DND-41 (cell line): Measurements from ENCODE around the gene CALCR.

ENCODE experiments used
- ATAC-seq: fragments of 200-7000 bp; cut with Tn5 transposase; 3 replicates; pipeline ENCODE4 v1.9.1; 2021; ENCODE audit warnings: low read depth; ENCODE audit not compliant: insufficient read depth
- DNase-seq: peaks from one replicate; pipeline ENCODE4 v3.0.0-alpha.2; 2020
- H2AFZ ChIP-seq: 2 replicates; pipeline ENCODE4 v1.6.0; 2012; ENCODE audit warnings: low read depth, low read length
- H3K27ac ChIP-seq: 2 replicates; pipeline ENCODE4 v1.5.1; 2012; ENCODE audit warnings: low read length, inconsistent platforms
- H3K27me3 ChIP-seq: fragments of 200-600 bp; sonication (generic); 2 replicates; pipeline ENCODE4 v1.6.0; 2012; ENCODE audit warnings: low read length, mild to moderate bottlenecking, inconsistent platforms; ENCODE audit not compliant: insufficient read depth, poor library complexity
- H3K36me3 ChIP-seq: 2 replicates; pipeline ENCODE4 v1.5.1; 2012; ENCODE audit warnings: low read length, inconsistent platforms; ENCODE audit not compliant: insufficient read depth
- H3K4me1 ChIP-seq: 2 replicates; pipeline ENCODE4 v1.5.1; 2012; ENCODE audit warnings: mild to moderate bottlenecking, low read length; ENCODE audit not compliant: insufficient read depth
- H3K4me2 ChIP-seq: 2 replicates; pipeline ENCODE4 v1.6.0; 2012; ENCODE audit warnings: mild to moderate bottlenecking, moderate library complexity, low read length, inconsistent platforms; ENCODE audit not compliant: insufficient read depth
- H3K4me3 ChIP-seq, 2 experiments: fragments of 200-600 bp in 1 of 2; shearing (Covaris generic) in 1 of 2; 2 replicates each; pipeline ENCODE4 v1.5.1; 2012 to 2016; ENCODE audit warnings: inconsistent platforms in 2 of 2, low read length in 2 of 2, mild to moderate bottlenecking in 2 of 2, low read depth in 1 of 2, moderate library complexity in 1 of 2
- H3K79me2 ChIP-seq: 2 replicates; pipeline ENCODE4 v1.6.0; 2012; ENCODE audit warnings: low read length, inconsistent platforms; ENCODE audit not compliant: insufficient read depth
- H3K9ac ChIP-seq: 2 replicates; pipeline ENCODE4 v1.6.0; 2012; ENCODE audit warnings: low read depth, mild to moderate bottlenecking, inconsistent platforms, low read length, moderate library complexity
- H3K9me3 ChIP-seq: 2 replicates; pipeline ENCODE4 v1.5.1; 2012; ENCODE audit warnings: low read length, moderate library complexity, mild to moderate bottlenecking, inconsistent platforms; ENCODE audit not compliant: insufficient read depth, severe bottlenecking
- H4K20me1 ChIP-seq: 2 replicates; pipeline ENCODE4 v1.6.0; 2012; ENCODE audit warnings: low read length; ENCODE audit not compliant: insufficient read depth
- EZH2 ChIP-seq: IDR thresholded peaks from 3 replicates; pipeline ENCODE4 v1.6.1; 2012; ENCODE audit warnings: borderline replicate concordance, low read depth, mild to moderate bottlenecking, moderate library complexity, low read length, inconsistent platforms; ENCODE audit not compliant: severe bottlenecking
- TF ChIP-seq, protein P1 (sequence below): IDR thresholded peaks from 2 replicates; pipeline ENCODE4 v1.5.1; 2012; ENCODE audit warnings: borderline replicate concordance, low read length, moderate library complexity, mild to moderate bottlenecking; ENCODE audit not compliant: poor library complexity, severe bottlenecking; ENCODE audit errors: extremely low read depth

CALCR gene

DNA sequence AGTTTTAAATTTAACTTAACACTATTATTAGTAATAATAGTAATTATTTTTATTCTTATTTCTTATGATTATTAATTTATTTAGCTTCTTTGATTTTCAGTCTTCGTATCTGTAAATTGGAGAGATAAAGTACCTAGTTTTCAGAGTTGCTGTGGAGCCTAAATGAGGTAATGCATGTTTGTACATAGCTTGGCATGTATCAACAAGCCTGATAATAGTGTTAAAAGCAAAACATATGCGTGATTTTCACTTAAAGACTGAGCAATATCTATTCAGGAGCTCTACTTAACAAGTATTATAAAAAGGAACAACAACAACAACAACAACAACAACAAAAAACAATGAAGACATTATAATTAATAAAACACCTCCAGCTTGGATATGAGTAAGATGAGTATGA, 12.4 kb downstream of the CALCR start:
- ATAC-seq = no peak
- H3K9me3 ChIP-seq = no peaks in the 10 kb centered on the region
- no peaks in the 10 kb centered on the region for H3K79me2 ChIP-seq
- no peaks in the 10 kb centered on the region for H3K27me3 ChIP-seq
- H4K20me1 ChIP-seq = no peaks in the 10 kb centered on the region
- H3K27ac ChIP-seq = no peak overlapping the region
- no peak for DNase-seq
- no peaks in the 10 kb centered on the region for H3K4me1 ChIP-seq
- no peak overlapping the region for H2AFZ ChIP-seq
- no peak overlapping the region for H3K4me3 ChIP-seq
- no peaks in the 10 kb centered on the region for H3K36me3 ChIP-seq
- TF ChIP-seq, protein P1, sequence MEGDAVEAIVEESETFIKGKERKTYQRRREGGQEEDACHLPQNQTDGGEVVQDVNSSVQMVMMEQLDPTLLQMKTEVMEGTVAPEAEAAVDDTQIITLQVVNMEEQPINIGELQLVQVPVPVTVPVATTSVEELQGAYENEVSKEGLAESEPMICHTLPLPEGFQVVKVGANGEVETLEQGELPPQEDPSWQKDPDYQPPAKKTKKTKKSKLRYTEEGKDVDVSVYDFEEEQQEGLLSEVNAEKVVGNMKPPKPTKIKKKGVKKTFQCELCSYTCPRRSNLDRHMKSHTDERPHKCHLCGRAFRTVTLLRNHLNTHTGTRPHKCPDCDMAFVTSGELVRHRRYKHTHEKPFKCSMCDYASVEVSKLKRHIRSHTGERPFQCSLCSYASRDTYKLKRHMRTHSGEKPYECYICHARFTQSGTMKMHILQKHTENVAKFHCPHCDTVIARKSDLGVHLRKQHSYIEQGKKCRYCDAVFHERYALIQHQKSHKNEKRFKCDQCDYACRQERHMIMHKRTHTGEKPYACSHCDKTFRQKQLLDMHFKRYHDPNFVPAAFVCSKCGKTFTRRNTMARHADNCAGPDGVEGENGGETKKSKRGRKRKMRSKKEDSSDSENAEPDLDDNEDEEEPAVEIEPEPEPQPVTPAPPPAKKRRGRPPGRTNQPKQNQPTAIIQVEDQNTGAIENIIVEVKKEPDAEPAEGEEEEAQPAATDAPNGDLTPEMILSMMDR = no peak
- TF ChIP-seq EZH2 = no peak
- H3K9ac ChIP-seq = no peak overlapping the region
- H3K4me2 ChIP-seq = no peak overlapping the region

DNA sequence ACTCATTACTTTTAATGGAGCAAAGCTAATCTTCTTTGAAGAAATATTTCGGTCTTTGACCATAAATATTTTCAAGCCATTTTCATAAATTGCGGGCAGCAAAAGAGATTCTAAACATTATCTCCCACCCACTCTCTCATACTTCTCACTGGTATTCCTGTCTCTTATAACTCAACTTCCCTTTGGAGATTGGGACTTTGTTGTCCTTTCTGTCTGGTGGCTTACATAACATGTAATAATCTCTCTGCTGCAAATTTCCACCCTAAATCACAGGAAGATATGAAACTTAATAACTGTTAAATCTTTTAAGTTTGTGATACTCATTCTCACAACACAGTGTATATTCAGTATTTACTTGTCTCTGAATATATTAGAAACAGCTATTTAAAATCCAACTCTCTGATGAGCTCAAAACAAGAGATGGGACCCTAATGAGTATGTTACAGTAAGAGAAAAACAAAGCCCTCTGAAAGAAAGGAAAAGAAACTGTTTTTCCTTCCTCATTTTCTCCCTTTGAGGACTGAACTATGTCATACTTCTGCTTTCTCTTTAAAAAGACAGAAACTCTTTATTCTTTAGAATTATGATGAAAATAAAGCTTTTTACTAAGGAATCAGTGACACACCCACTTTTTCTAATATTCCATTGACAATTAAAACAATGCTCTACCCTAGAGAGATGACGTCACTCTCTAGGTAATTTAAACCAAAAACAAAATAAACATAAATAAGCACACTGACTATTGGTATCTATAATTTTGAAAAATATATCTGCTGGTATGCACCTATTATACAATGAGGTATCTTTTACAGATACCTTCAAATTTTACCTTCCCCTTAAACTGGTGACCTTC, 14.7 kb downstream of the CALCR start:
- Histone ChIP-seq H3K9me3 (no peaks in the 10 kb centered on the region), H3K36me3 (no peaks in the 10 kb centered on the region), H4K20me1 (no peaks in the 10 kb centered on the region), H3K27ac (no peak overlapping the region), H3K9ac (no peak overlapping the region), H2AFZ (no peak overlapping the region), H3K4me2 (no peak overlapping the region), H3K79me2 (no peaks in the 10 kb centered on the region), H3K27me3 (peaks cover 4% of the 10 kb centered on the region), H3K4me1 (no peaks in the 10 kb centered on the region), H3K4me3 (no peak overlapping the region)
- TF ChIP-seq EZH2 = no peak
- TF ChIP-seq, protein P1 = no peak
- ATAC-seq (no peak), DNase-seq (no peak)

DNA sequence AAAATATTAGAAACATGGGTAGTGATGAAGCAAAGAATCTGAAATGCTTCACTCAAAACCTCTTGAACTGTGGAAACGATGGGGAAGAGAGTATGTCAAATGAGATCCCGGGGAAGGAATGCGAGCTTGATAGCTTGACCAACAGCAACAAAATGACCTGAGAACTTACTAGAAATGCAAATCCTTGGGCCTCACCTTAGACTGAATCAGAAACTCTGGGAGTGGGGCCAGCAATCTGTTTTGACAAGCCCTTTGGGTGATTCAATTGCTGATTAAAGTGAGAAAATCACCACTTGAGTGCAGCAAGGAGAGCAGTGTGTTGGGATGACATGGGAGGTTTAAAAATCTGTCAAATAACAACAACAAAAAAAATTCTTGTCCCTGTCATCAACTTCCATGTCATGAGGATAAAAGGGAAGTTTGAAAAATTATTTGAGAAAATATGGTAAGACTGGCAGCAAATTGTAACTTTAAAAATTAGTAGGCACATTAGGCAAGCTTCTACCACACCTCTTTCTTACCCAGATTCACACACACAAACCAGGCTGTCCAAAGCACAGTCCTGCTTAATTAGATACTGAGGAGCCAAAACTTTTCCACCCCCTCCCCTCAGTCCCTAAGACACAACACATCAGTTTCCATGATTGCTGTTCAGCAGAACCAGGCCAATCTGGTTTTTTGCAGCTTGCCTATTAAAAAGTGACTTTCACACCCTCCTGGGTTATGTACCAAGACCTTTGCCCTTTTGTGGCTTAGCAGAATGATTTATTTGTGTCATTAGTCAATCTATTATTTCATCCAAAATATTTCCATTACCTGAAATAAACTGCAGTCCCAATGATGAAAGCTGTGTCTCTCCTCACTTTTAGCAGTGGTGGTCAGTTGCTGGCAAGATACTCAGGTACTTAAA, 15.6 kb downstream of the CALCR start:
- no peaks in the 10 kb centered on the region for H3K9me3 ChIP-seq

More for the DNA sequence above, 15.6 kb downstream of the CALCR start:
- ATAC-seq (no peak), DNase-seq (no peak)
- no peaks in the 10 kb centered on the region for H3K4me1 ChIP-seq
- no peak overlapping the region for H3K9ac ChIP-seq
- TF ChIP-seq EZH2 = no peak
- TF ChIP-seq, protein P1 = no peak
- H3K27me3 ChIP-seq = peaks cover 4% of the 10 kb centered on the region
- no peak overlapping the region for H2AFZ ChIP-seq
- no peak overlapping the region for H3K27ac ChIP-seq
- H3K4me2 ChIP-seq = no peak overlapping the region
- no peak overlapping the region for H3K4me3 ChIP-seq
- no peaks in the 10 kb centered on the region for H3K36me3 ChIP-seq
- no peaks in the 10 kb centered on the region for H4K20me1 ChIP-seq
- H3K79me2 ChIP-seq = no peaks in the 10 kb centered on the region
